Measurements from ENCODE around the gene ZNF618.
A peak's percentile ranks its signal among the peaks of the same experiment; 100 is the strongest.
"Not testable (repeated sequence)": the region's sequence is repeated elsewhere in the genome, so short reads cannot be mapped to it uniquely, and the experiment has no call there.

ZNF618 gene

DNA sequence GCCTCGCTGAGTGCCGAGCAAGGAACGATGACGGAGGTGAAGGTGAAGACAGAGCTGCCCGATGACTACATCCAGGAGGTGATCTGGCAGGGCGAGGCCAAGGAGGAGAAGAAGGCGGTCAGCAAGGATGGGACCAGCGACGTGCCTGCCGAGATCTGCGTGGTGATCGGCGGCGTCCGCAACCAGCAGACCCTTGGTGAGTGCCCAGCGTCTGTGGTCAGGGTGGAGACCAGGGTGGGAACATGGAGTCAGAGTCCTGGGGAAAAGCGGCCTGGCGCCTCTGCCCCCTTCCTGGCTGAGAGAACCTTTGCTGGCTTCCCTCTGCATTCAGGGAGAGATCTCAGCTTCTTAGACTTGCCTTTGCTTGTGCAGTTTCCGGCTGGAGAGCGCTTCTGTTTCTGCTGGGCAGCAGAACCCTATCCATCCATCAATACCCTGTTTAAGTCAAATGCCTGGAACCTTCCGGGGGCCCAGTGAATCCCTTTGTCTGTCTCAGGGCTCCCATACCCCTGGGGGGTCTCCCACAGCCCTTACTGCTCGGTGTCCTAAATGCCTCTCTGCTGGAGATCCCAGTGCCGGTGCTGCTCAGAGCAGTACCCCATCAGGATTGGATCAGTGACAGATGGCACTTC is 112.4 kb downstream of the ZNF618 start:
- DNase-seq (ENCODE audit: low spot score), result no peak

- no peak for DNase-seq (ENCODE audit: low spot score)
Observed at GRCh38 chr9:113989017-113989713, 113.1 kb downstream of the ZNF618 start.

GRCh38 chr9:113989714-113990569 is 113.8 kb downstream of the ZNF618 start:
- DNase-seq (ENCODE audit: low spot score), result no peak

DNA sequence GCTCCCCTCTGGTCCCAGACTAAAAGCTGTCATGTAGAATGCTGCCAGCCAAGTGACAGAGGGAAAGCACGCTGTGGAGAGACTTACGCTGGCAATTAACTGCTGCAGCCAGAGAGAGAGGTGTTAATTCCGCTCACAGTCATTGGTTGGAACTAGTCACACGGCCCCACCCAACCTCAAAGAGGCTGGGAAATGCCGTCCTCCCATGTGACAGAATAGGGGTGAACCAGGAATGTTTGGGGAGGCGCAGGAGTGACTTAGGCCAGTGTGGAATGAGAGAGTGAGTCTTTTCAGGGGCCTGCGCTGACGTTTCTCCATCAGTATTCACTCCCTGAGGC is 114.4 kb downstream of the ZNF618 start:
- DNase-seq (ENCODE audit: low spot score), result no peak

DNA sequence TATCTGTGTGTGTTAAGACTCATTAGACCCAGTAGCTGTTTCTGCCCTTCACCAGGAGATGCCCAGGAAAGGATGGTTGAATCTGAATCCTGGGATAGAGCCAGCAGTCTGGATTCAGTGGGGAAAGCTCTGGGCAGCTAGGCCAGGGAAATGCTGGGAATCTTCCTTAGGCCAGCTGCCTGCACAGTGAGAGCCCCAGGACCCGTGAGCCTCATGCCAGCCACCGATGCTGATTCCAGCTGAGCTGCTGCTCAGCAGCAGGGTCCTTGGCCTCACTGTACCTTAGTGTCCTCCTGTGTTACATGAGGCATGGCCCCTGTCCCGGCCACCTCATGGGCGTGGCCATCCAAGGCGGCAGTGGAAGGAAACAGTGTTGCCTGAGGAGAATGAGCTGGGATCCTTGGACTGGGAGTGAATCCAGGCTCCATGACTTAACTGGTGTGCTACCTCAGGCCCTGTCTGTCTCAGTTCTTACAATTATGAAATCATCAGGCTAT is 114.9 kb downstream of the ZNF618 start:
- DNase-seq (ENCODE audit: low spot score), result no peak

GRCh38 chr9:113991714-113992113 is 115.6 kb downstream of the ZNF618 start:
- no peak for DNase-seq (ENCODE audit: low spot score)

DNA sequence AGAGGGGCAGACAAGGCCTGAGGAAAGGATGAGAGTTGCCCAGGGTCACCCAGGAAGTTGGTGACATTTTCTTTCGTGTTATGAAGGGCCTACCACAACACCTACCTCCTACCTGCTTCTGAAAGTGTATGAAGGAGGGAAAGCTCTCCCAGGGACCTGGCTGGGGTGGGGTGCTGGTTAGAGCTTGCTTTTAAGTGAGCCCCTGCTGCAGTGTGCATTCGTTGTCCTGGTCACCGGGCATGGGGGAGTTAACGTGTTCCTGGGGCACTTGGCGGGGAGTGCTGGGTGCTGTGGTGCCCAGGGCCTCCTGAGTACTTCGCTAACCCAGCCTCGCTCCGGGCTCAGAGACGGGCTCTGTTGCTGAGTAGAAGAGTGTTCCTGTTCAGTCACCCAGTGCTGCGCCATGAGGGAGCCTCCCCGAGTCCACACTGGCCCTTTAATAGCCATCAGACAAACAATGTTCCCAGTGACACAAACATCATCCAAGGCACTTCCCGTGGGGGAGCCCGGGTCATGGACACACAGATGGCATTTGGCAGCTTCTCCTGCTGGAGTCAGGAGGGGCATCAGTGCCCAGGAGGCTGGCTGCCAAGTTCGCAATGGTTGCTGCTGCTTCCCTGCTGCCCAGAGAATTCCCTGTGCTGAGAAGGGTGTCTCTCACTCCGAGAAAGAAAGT is 116.3 kb downstream of the ZNF618 start:
- peak; percentile 98 for DNase-seq (ENCODE audit: low spot score)

GRCh38 chr9:113992994-113993393 is 116.9 kb downstream of the ZNF618 start:
- DNase-seq (ENCODE audit: low spot score), result no peak

DNA sequence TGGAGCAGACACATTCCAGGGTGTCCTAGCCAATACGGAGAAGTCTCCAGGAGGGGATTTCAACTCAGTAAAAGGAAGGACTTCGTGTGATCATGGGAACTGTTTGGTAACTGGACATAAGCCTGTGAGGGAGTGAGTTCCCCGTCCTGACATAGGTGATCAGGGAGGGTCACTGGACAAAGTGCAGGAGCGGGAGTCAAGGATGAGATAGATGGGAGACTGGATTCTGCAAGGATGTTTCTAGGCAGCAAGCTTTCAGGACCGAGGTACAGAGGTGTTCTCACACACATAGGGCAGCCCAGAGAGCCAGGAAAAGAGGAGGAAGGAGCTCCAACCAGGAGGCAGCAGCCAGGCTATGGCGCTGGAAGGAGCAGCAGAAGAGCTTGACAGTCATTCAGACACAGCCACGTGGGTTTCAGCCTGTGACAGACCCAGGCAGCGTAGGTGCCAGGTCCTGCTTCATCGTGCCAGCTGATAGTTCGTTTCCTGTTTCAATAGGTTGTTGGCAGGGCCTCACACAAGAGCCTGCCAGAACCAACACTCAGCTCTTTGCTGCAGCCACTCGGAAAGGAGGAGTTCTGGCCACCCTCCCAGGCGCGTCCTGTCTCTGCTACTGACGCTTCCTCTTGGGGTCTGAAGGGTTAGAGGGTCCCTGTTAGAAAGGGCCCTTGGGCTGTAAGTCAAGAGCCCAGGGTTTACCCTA is 117.9 kb downstream of the ZNF618 start:
- peak; percentile 91 for DNase-seq (ENCODE audit: low spot score)

DNA sequence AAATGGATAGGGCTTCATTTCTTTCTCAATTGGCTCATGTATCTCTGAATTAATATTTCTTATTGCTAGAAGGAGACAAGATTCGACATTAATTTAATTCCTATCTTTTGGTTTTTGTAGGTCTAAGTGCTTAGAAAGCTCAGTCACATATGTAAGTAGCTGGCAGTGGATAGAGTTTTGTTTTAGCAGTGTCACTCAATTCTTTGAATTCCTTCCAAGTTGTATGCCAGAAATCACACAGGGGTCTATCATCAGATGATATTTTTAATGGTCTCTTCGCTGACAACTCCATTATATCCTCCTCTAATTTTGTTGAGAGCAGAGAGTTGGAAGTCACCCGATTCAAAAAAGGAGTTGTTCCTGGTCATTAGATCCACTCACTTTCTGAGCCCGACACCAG is 119.3 kb downstream of the ZNF618 start:
- no peak for DNase-seq (ENCODE audit: low spot score)

DNA sequence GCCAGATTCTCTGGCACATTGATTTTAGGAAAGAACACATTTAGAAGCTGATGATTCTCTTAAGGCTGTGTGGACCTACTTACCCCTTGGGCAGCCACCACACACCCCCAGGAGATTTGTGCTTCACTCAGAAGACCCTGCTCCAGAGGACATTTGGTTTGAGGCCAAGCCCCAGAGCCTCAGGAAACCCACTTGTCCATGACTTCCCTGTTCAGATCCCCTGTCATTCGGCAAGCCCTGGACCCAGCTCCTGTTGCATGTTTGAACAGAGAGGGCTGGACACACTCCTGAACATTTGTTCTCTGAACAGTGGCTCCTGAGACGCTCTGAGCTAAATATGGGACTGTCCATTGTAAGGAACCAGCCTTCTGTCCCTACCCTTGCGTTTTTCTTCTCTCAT is 119.9 kb downstream of the ZNF618 start:
- DNase-seq (ENCODE audit: low spot score), result no peak

- DNase-seq (ENCODE audit: low spot score), result no peak
Observed at GRCh38 chr9:113996531-113997001, 120.5 kb downstream of the ZNF618 start.

- DNase-seq (ENCODE audit: low spot score), result not testable (repeated sequence)
Observed at GRCh38 chr9:113997064-113997463, 121.0 kb downstream of the ZNF618 start.

GRCh38 chr9:113997610-113998009 is 121.5 kb downstream of the ZNF618 start:
- no peak for DNase-seq (ENCODE audit: low spot score)

GRCh38 chr9:113998114-113998513 is 122.0 kb downstream of the ZNF618 start:
- DNase-seq (ENCODE audit: low spot score), result no peak

- DNase-seq (ENCODE audit: low spot score), result no peak
Observed at GRCh38 chr9:113998525-113999255, 122.6 kb downstream of the ZNF618 start.

- no peak for DNase-seq (ENCODE audit: low spot score)
Observed at GRCh38 chr9:113999256-114000062, 123.3 kb downstream of the ZNF618 start.

DNA sequence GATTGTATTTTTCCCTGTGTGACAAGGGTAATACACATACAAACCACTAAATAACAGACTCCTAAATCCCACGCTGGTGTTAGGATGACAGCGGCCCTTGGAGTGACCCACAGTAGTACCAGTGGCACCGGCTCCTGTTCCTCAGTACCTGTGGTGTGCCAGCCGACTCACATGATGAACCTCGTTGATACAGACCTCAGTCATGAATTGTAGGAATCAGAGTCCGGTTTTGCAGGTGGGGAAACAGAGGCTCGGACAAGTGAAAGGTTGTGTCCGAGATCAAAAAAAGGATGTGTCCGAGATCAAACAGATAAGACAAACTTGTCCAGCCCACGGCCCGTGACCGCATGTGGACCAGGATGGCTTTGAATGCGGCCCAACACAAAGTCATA is 124.0 kb downstream of the ZNF618 start:
- DNase-seq (ENCODE audit: low spot score), result no peak

- no peak for DNase-seq (ENCODE audit: low spot score)
Observed at GRCh38 chr9:114000671-114001409, 124.7 kb downstream of the ZNF618 start.

DNA sequence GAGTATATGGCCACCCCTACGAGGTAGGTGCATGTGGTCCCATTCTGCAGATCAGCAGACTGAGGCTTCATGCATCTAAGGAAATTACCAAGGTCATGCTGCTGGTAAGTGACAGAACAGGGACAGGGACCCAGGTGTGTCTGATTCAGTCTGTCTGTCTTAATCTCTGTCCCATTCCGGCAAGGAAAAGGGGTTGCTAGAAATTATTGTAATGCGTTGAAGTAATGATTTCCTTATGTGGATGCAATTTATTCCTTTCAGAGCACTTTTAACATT is 125.2 kb downstream of the ZNF618 start:
- no peak for DNase-seq (ENCODE audit: low spot score)

Measured in pons (tissue), 1 donor.